ENCODE measurements around the gene IGSF21.
"Not testable (repeated sequence)": the region's sequence is repeated elsewhere in the genome, so short reads cannot be mapped to it uniquely, and the experiment has no call there.

Gene IGSF21

DNA sequence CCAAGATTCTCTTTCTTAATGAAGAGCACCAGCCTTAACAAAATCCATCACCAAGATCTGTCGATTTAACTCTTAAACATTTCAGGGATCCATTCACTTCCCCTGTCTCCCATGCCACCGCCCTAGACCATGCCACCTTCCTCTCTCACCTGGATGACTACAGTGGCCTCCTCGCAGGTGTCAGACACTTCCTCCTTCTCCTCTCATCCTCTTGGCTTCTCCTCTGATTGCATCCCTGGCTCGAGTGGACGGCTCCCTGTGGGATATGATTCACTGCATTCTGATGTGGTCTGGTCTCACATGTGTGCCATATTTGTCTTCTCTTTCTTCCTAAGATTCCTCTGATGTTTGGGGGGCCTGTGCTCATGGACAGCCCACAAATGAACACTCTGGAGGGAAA, 306.7 kb downstream of the IGSF21 start:
- H3K27ac ChIP-seq: no peak overlapping the region
- TF ChIP-seq, protein P1, sequence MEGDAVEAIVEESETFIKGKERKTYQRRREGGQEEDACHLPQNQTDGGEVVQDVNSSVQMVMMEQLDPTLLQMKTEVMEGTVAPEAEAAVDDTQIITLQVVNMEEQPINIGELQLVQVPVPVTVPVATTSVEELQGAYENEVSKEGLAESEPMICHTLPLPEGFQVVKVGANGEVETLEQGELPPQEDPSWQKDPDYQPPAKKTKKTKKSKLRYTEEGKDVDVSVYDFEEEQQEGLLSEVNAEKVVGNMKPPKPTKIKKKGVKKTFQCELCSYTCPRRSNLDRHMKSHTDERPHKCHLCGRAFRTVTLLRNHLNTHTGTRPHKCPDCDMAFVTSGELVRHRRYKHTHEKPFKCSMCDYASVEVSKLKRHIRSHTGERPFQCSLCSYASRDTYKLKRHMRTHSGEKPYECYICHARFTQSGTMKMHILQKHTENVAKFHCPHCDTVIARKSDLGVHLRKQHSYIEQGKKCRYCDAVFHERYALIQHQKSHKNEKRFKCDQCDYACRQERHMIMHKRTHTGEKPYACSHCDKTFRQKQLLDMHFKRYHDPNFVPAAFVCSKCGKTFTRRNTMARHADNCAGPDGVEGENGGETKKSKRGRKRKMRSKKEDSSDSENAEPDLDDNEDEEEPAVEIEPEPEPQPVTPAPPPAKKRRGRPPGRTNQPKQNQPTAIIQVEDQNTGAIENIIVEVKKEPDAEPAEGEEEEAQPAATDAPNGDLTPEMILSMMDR (IDR thresholded peaks at IDR 0.05): no peak
- no peak for DNase-seq (ENCODE audit: low spot score)
- H3K4me3 ChIP-seq: no peak overlapping the region

DNA sequence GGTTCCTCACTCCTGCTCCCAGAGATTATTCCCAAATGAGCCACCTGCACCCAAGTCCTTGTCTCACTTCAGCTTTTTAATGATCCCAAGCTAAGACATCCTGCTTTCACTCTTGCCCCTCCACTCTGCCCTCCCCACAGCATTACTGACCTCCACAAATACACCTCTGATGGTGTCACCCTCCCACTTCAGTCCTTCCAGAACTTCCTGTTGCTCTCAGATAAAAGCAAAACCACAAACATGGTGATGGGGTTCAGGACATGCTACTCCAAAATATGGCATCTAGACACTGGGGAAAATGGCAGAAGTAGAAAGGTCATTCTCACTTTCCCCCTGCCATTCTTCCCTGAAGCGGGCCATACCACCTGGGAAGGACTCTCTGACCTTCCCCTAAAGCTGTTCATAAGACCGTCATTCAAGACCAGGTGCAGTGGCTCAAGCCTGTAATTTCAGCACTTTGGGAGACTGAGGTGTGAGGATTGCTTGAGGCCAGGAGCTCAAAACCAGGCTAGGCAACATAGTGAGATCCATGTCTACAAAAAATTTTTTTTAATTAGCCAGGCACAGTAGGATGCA, 307.4 kb downstream of the IGSF21 start:
- DNase-seq (ENCODE audit: low spot score): no peak
- TF ChIP-seq, protein P1 (IDR thresholded peaks at IDR 0.05): no peak
- Histone ChIP-seq H3K4me3 (no peak overlapping the region), H3K27ac (no peak overlapping the region)

DNA sequence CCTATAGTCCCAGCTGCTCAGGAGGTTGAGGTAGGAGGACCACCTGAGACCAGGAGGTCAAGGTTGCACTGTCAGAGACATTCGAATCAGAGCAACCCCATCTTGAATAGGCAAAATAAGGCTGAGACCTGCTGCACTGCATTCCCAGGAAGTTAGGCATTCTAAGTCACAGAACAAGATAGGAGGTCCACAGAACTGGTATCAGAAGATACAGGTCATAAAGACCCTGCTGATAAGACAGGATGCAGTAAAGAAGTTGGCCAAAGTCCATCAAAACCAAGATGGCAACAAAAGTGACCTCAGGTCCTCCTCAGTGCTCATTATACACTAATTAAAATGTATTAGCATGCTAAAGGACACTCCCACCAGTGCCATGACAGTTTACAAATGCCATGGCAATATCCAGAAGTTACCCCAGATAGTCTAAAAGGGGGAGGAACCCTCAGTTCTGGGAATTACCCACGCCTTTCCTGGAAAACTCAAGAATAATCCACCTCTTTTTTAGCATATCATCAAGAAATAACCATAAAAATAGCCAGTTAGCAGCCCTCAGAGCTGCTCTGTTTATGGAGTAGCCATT, 307.9 kb downstream of the IGSF21 start:
- Histone ChIP-seq H3K27ac (no peak overlapping the region), H3K4me3 (no peak overlapping the region)
- TF ChIP-seq, protein P1 (IDR thresholded peaks at IDR 0.05): no peak
- DNase-seq (ENCODE audit: low spot score): no peak

DNA sequence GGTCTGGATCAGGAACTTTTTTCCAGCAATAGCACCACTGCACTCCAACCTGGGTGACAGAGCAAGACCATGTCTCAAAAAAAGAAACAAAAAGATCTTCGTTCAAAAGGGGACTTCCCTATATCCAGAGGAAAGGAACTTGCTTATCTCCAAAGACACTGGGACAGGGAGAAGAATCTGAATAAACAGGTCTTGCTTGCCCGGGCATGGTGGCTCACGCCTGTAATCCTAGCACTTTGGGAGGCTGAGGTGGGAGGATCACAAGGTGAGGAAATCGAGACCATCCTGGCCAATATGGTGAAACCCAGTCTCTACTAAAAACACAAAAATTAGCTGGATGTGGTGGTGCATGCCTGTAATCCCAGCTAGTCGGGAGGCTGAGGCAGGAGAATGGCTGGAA, 308.5 kb downstream of the IGSF21 start:
- not testable (repeated sequence) for H3K27ac ChIP-seq; H3K4me3 ChIP-seq; DNase-seq (ENCODE audit: low spot score)

DNA sequence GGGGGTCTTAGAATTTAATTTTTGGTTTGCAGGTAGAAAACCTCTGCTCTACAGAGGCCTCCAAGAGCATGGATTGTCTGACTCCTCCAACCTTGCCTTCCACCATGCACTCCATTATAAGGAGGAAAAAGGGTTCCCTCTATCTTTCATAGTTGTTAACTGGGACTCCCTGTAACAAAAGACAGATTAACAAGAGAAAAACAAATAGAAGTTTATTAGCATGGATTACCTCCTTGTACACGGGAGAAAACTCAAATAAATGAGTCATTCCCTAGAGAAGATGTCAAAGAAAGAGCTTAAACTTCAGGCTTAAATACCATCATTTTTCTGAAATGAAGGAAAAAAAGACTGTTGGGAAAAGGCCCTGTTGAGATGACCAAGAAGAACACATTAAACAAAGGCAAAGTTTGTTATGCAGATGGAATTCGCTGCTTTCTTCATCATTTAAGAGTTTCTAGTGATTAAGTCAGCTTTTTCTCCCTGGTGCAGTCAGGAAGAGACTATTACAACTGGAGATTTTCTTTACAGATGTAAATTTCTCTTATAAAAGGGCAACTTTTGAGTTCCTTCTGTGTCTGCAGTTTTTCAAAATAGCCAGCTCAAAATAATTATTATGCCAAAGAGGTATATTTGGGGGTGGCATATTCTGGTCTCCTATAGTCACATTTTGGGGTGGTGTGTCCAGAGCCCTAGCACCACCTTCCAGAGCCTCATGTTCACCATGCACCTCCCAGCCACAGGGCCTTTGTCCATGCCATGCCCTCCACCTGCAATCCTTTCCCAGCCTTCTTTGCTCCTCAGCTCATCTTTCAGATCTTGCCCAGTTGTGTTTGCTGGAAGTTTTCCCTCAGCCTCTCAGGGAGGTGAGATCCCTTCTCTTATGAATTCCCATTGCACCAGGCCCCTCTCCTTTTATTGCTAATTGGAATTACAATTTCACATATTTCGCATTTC, 310.0 kb downstream of the IGSF21 start:
- DNase-seq (ENCODE audit: low spot score): no peak
- TF ChIP-seq, protein P1 (IDR thresholded peaks at IDR 0.05): no peak
- no peak overlapping the region for H3K27ac ChIP-seq
- no peak overlapping the region for H3K4me3 ChIP-seq

DNA sequence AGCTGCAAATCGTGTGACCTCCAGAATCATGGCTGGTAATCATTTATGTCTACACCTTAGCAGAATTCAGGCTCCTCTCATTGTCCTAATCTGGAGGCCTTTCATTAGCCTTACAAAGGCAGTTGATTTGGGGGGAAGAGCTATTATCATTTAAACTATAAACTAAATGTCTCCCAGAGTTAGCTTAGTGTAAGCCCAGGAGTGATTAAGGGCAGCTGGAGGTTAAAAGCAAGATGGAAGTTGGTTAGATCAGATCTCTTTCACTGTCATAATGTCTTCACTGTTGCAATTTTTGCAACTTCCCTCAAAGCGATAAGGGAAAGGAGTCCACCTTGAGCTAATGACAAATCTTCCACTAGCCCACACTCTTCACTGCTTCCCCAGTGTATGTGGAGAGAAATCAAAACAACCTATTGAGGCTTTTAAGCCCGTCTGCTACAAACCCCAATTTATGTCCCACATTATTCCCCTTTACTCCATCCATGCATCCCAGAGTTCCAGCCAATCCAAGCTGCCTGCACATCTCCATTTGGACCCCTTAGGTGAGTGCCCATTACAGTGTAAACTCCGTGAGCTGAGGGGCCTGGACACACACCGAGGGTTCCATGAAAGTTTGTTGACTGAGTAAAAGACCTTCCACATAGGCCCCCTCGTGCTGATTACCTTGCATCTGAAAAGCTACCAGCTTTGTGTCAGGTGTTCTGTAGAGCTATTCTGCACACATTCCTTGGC, 311.7 kb downstream of the IGSF21 start:
- TF ChIP-seq, protein P1 (IDR thresholded peaks at IDR 0.05): no peak
- no peak overlapping the region for H3K27ac ChIP-seq
- no peak for DNase-seq (ENCODE audit: low spot score)
- H3K4me3 ChIP-seq: no peak overlapping the region

DNA sequence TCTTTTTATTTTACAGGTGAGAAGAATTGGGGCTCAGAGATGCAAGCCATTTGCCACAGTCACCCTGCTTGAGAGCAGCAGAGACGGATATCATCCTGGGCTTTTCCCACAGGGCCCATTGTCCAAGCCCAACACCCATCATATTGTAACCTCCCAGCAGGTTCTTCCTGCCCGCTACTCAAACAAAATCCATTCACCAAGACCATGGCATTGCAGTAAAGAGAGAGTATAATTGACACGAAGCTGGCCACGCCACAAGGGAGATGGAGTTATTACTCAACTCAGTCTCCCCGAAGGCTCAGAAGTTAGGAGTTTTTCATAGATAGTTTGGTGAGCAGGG, 312.2 kb downstream of the IGSF21 start:
- no peak overlapping the region for H3K4me3 ChIP-seq
- DNase-seq (ENCODE audit: low spot score): no peak
- H3K27ac ChIP-seq: no peak overlapping the region
- TF ChIP-seq, protein P1 (IDR thresholded peaks at IDR 0.05): no peak
